ENCODE data around the gene STK17A.

The STK17A gene

DNA sequence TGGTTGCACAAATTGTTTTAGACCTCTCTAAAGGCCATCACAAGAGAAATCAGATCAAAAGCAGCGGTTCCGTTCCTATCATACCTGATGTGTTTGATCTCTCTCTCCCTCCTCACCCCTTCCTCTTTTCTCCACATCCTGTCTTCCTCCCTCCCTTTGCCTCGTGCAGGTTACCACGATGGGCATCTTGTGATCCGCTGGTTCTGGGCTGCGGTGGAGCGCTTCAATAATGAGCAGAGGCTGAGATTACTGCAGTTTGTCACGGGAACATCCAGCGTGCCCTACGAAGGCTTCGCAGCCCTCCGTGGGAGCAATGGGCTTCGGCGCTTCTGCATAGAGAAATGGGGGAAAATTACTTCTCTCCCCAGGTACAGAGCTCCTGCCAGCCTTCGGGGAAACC, 28.5 kb upstream of the STK17A start:
- H3K4me3 ChIP-seq (replicated peaks; ENCODE audit: low read depth, low read length) = no peak overlapping the region
- no peak for DNase-seq (ENCODE audit: extremely low read depth, low read depth)
- TF ChIP-seq, protein P1, sequence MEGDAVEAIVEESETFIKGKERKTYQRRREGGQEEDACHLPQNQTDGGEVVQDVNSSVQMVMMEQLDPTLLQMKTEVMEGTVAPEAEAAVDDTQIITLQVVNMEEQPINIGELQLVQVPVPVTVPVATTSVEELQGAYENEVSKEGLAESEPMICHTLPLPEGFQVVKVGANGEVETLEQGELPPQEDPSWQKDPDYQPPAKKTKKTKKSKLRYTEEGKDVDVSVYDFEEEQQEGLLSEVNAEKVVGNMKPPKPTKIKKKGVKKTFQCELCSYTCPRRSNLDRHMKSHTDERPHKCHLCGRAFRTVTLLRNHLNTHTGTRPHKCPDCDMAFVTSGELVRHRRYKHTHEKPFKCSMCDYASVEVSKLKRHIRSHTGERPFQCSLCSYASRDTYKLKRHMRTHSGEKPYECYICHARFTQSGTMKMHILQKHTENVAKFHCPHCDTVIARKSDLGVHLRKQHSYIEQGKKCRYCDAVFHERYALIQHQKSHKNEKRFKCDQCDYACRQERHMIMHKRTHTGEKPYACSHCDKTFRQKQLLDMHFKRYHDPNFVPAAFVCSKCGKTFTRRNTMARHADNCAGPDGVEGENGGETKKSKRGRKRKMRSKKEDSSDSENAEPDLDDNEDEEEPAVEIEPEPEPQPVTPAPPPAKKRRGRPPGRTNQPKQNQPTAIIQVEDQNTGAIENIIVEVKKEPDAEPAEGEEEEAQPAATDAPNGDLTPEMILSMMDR (IDR thresholded peaks at IDR 0.05; ENCODE audit: low read depth, low read length, missing control alignments) = no peak

DNA sequence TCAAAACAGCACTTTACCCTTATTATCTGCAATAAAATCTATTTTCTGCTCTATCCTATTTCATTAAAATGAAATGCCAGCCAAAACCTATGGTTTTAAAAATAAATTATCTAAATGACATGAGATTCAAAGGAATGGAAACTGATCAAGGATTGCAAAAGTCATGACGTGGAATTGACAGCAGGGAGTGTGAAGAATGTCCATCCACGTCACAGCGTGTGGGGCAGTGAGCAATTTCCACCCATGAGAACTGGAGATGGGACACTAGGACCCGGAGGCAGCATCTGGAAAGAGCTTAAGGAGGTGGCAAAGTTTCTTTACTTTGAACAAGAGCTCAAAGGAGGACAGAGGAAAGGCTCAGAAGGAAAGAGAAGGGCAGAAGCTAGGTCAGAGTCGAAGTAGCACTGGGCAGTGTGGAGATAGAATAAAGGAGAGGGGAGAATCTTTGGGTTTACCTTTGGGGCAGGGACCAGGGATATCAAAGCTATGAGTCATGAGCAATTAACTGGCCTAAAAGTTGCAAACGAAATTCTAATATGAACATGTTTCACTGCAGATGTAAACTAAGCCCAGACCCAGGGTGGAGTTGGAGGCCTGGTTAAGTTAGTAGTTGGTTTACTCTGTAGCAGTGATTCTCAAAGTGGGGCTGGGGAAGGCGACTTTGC, 24.9 kb upstream of the STK17A start:
- no peak overlapping the region for H3K4me3 ChIP-seq (replicated peaks; ENCODE audit: low read depth, low read length)
- TF ChIP-seq, protein P1 (IDR thresholded peaks at IDR 0.05; ENCODE audit: low read depth, low read length, missing control alignments) = no peak
- DNase-seq (ENCODE audit: extremely low read depth, low read depth) = no peak

DNA sequence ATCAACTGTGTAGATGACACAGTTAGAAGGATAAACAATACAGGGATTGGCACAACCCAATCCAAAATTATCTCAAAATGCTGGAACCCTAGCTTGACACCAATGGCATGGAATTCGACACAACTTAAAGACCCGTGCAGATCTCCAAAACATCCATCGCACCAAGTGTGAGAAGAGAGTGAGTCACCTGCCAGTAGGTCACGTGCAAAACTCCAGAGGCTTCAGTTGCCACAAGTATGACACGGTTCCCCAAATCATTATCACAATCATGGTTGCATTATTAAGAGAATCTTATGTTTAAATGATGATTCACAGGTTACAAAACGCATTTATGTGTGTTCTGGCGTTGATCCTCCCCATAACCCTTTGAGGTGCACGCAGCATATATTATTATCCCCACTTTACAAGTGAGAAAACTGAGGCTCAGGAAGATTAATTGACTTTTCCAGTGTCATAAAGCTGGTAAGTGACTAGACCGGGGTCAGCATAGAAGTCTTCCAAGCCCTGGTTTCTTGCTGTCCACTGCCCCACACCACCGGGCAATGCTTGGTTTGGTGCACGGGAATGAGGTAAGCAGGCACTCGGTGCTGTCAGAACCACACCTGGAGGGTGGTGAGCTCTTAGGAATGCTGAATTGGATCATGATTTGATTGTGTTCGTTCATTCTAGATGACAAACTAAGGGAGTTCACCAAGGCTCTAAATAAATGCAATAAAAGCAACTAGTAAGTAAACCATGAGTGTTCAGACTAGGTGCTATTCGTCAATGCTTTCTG, 23.6 kb upstream of the STK17A start:
- DNase-seq (ENCODE audit: extremely low read depth, low read depth) = no peak
- no peak overlapping the region for H3K4me3 ChIP-seq (replicated peaks; ENCODE audit: low read depth, low read length)
- TF ChIP-seq, protein P1 (IDR thresholded peaks at IDR 0.05; ENCODE audit: low read depth, low read length, missing control alignments) = no peak

DNA sequence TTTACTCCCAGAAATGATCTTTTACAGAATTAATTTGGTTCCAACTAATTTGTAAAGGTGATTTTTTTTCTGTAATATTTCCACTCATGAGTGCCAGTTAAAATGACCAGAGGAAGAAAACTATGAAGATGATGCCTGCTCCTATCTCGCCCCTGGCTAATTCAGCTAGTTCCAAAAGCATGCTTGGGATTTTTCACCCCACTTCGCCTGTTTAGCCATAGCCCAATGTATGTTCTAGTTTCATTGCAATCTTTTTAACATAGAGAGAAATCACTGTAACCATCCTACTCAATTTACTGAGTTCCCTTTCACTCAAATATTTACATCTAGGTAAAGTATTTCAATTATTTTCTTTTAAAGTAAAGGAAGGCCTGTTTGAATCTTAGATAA, 23.0 kb upstream of the STK17A start:
- TF ChIP-seq, protein P1 (IDR thresholded peaks at IDR 0.05; ENCODE audit: low read depth, low read length, missing control alignments) = no peak
- no peak for DNase-seq (ENCODE audit: extremely low read depth, low read depth)
- no peak overlapping the region for H3K4me3 ChIP-seq (replicated peaks; ENCODE audit: low read depth, low read length)

DNA sequence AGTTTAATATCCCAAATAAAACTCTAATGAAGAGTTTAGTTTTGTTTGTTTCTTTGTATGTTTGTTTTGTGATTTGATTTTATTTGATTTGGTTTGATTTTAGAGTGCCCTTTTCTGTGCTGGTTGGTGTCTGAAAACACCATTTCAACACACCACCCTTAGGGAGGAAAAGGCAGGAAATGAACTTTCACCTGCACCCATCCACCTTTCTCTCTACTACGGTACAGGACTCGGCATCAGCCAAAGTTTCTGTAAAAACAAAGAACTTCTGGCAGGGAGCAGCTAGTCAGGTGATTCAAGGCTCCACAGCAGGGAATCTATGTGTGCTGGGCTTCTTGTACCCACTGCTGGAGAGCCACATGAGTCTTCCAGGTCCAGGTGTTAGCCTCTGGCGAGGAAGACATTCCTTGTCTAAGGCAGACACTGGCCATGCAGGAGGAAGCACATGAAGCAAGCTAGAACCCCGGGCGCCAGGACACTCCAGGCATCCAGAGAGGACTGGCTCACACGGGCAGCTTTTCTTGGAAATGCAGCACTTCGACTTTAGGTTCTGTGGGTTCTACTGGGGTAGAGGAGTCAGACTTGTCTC, 22.1 kb upstream of the STK17A start:
- no peak for DNase-seq (ENCODE audit: extremely low read depth, low read depth)
- no peak overlapping the region for H3K4me3 ChIP-seq (replicated peaks; ENCODE audit: low read depth, low read length)
- TF ChIP-seq, protein P1 (IDR thresholded peaks at IDR 0.05; ENCODE audit: low read depth, low read length, missing control alignments) = no peak

DNA sequence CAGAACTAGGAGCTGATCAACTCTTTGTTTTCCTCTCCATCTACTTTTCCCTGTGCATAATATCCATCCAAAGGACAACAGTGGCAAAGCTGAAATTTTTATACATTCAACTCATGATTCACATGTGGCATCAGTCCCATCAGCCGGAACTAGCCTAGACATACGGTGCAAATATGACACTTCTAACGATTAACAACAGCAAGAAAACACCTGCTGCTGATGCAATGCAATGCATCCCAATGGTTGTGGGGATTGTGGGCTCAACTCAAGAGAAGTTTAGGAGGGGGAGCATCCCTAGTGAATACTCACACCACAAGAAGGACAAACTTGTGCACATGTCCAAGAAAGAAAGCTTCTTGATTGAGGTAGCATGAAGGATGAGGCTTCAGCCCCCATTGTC, 20.5 kb upstream of the STK17A start:
- H3K4me3 ChIP-seq (replicated peaks; ENCODE audit: low read depth, low read length) = no peak overlapping the region
- TF ChIP-seq, protein P1 (IDR thresholded peaks at IDR 0.05; ENCODE audit: low read depth, low read length, missing control alignments) = no peak
- no peak for DNase-seq (ENCODE audit: extremely low read depth, low read depth)
